HG03469 (cell line): ENCODE measurements around the gene ZNF727.
"Not testable (repeated sequence)": the region's sequence is repeated elsewhere in the genome, so short reads cannot be mapped to it uniquely, and the experiment has no call there.

Experiments
- ATAC-seq: cut with Tn5 transposase; IDR thresholded peaks from one replicate; pipeline ENCODE4 v1.9.1; 2021; ENCODE audit warnings: mild to moderate bottlenecking, moderate library complexity, moderate number of reproducible peaks; ENCODE audit not compliant: unreplicated experiment

ZNF727 gene

DNA sequence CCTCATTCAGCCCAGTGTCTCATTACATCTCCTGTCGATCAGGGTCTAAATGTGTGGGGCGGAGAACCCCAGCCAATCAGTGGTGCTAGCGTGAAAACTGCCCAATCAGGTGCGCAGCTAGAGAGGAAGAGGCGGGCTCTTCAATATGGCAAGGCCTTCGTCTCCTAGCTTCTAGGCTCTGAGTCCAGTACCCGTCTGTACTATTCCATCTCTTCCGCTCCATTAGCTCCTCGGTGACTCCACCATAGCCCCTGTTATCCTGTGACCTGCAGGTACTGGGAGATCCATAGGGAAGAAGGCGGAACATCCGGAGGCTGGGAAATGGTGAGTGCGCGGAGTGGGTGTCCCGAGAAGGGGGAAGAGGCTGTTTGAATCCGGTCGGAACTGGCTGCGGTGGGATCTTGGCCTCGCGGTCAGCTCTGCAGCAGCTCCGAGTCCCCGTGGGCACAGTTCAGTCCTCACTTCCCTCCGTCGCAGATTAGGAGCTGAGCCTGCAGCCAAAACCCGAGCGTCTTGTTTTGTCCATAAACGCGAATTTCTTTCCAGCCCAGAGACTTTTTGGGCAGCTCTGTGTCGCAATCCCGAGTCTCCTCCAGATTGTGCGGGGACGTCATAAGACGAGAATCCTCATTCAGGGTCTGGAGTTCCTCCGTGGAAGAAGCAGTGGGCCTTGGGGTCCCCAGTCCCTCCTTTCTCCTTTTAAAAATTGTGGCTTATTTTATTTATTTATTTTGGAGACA is at the start of gene ZNF727:
Gene ZNF727 (plus strand): TSS at position 134 of the 740 bp plus-strand sequence. CDS start 188 bp downstream, at position 322.
- ATAC-seq: no peak

DNA sequence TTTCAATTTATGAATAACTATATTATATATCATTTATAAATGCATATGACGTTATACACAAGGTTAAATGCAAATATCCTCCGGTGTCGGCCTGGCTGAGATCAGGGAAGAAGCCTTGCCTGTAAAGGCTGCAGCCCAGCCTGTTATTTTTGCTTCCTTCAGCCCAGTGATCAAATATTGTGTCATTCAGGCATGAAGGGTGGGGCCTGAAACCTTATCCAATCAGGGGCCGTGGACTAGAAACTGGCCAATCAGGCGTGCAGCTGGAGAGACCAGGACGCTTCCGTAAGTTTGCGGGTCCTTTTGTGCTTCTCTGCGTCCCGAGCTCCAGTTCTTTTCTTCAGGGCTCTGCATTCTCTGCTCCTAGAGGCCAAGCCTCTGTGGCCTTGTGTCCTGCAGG is 46.7 kb upstream of the ZNF727 start, which contains the start of gene ZNF722:
Gene ZNF722 (plus strand): TSS at position 301 of the 400 bp plus-strand sequence. CDS start 113 bp downstream, outside the sequence.
- no peak for ATAC-seq

DNA sequence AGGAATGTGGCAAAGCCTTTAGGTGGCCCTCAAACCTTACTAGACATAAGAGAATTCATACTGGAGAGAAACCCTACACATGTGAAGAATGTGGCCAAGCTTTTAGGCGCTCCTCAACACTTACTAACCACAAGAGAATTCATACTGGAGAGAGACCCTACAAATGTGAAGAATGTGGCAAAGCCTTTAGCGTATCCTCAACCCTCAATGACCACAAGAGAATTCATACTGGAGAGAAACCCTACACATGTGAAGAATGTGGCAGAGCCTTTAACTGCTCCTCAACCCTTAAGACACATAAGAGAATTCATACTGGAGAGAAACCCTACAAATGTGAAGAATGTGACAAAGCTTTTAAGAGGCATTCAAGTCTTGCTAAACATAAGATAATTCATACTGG is 29.7 kb upstream of the ZNF727 start:
- not testable (repeated sequence) for ATAC-seq

GRCh38 chr7:64035388-64035787 is 9.8 kb upstream of the ZNF727 start:
- no peak for ATAC-seq

DNA sequence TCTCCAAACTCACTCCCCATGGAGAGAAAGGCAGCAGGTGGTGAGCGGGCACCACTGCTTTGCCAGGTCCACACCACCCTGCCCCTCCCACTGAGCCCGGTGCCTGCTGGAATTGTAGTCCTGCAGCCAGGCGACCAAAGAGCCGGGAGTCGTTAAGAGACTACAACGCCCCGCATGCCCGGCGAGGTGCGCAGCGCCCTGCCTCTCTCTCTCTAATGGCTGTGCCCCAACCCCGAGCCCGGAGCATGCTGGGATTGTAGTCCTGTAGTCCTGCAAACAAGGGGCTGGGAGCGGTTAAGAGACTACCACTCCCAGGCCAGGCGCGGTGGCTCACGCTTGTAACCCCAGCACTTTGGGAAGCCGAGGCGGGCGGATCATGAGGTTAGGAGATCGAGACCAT is 8.1 kb upstream of the ZNF727 start:
- ATAC-seq: no peak

GRCh38 chr7:64046041-64046389 is 781 bp downstream of the ZNF727 start:
- no peak for ATAC-seq

- not testable (repeated sequence) for ATAC-seq
These were observed 32.8 kb downstream of the ZNF727 start for GRCh38 chr7:64077837-64078698.

DNA sequence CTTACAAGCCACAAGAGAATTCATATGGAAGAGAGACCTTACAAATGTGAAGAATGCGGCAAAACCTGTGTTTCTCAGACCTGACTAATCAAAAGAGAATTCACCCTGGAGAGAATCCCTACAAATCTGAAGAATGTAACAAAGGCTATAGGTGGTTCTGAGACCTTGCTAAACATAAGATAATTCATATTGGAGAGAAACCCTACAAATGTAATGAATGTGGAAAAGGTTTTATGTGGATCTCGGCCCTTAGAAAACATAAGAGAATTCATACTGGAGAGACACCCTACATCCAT is 33.4 kb downstream of the ZNF727 start:
- ATAC-seq: no peak

DNA sequence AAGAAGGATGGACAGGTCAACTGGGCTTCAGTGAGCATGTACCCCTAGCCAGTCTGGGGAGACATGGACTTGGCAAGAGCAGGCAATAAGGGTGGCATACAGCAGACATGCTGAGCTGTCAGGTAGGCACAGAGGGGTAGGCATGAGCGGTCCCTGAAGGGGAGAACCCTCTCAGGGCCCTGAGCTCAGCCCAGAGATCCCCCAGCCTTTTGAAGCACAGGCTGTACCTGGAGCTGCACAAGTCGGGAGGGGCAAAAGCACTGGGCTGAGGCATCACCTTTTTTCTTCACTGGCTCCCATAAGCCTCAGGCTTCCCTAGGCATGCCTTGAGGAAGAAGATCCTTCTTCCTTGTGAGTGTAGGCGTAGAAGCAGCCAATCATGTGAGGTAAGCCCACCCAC is 42.3 kb downstream of the ZNF727 start:
- ATAC-seq: no peak

DNA sequence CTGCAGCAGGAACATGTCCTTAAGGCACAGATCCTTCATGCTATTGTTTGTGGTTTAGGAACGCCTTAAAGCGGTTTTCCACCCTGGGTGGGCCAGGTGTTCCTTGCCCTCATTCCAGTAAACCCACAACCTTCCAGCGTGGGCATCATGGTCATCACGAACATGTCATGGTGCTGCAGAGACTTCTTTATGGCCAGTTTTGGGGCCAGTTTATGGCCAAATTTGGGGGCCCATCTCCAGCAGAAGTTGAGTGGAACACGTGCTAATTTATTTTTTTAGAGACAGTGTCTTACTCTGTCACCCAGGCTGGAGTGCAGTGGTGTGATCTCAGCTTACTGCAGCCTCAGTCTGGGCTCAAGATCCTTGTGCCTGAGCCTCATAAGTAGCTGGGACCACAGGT is 43.6 kb downstream of the ZNF727 start:
- ATAC-seq: not testable (repeated sequence)
